ENCODE results near the gene MAP2K5.

MAP2K5 gene

DNA sequence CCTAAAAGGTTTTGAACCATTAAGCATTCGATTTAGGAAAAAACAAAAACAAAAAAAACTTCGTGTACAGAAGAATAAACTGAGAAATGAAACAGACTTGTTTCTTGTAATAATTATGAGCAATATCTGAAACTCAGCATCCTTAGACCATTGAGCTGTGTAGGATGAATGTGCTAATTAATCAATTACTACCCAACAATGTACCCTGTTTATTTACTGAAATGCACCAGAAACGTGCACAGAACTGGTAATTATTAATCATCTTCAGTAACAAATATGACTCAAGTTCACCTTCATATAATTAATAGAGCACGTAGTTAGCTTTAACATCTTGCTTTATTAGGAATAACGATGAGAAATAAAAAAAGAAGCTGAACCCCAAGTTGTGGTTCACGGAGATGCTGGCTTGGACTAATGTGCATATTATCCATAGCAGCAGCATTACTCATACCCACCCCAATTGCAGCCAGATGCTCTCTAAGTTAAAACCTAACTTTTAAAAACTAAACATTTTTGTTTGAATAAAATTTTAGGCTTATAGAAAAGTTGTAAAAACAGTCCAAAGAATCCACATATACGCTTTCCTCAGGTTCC is 31.8 kb upstream of the MAP2K5 start:
- TF ChIP-seq, protein P1, sequence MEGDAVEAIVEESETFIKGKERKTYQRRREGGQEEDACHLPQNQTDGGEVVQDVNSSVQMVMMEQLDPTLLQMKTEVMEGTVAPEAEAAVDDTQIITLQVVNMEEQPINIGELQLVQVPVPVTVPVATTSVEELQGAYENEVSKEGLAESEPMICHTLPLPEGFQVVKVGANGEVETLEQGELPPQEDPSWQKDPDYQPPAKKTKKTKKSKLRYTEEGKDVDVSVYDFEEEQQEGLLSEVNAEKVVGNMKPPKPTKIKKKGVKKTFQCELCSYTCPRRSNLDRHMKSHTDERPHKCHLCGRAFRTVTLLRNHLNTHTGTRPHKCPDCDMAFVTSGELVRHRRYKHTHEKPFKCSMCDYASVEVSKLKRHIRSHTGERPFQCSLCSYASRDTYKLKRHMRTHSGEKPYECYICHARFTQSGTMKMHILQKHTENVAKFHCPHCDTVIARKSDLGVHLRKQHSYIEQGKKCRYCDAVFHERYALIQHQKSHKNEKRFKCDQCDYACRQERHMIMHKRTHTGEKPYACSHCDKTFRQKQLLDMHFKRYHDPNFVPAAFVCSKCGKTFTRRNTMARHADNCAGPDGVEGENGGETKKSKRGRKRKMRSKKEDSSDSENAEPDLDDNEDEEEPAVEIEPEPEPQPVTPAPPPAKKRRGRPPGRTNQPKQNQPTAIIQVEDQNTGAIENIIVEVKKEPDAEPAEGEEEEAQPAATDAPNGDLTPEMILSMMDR (IDR thresholded peaks at IDR 0.05; ENCODE audit: low read depth, low read length) = no peak
- H3K27me3 ChIP-seq (ENCODE audit: insufficient read depth, low read depth, severe bottlenecking) = no peaks in the 10 kb centered on the region
- H3K9me3 ChIP-seq (ENCODE audit: severe bottlenecking) = no peaks in the 10 kb centered on the region
- no peak overlapping the region for H3K4me3 ChIP-seq (ENCODE audit: low read depth, low read length)
- no peak overlapping the region for H3K27ac ChIP-seq
- no peaks in the 10 kb centered on the region for H3K36me3 ChIP-seq
- no peak for DNase-seq

DNA sequence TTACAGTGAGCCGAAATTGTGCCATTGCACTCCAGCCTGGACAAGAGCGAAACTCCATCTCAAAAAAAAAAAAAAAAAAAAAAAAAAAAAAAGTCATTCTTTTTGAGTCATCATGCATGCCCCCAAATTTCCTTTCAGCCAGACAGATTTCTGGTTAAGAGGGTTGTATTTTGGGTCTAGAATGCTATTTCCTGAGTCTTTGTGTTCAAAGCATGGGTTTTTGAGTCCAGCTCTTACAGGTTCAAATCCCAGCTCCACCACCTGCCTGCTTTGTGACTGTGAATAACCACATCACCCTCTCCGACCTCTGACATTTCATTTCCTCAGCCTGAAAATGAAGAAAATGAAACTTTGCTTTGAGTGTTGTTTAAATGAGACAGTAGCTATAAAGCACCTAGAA is 30.9 kb upstream of the MAP2K5 start:
- Histone ChIP-seq H3K4me3 (ENCODE audit: low read depth, low read length) (no peak overlapping the region), H3K27ac (no peak overlapping the region), H3K36me3 (no peaks in the 10 kb centered on the region), H3K9me3 (ENCODE audit: severe bottlenecking) (no peaks in the 10 kb centered on the region), H3K27me3 (ENCODE audit: insufficient read depth, low read depth, severe bottlenecking) (no peaks in the 10 kb centered on the region)
- DNase-seq = no peak
- TF ChIP-seq, protein P1 (IDR thresholded peaks at IDR 0.05; ENCODE audit: low read depth, low read length) = no peak

DNA sequence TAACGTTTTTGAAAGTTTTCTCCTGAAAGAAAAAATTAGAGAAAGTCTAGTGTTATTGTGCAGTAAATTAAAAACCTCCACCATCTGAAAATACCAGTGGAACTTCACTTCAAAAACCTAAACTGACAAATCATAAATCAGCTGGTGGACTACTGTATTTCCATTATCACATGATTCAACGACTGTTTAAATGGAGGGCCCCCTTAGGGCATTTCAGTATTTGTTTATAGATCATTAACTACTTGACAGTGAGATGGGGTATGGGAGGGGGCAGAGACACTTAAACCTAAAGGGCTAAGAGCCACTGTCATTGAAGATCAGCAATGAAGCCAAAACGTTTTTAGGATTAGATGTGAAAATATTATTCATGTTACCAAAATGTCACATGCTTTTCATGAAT is 30.4 kb upstream of the MAP2K5 start:
- H3K4me3 ChIP-seq (ENCODE audit: low read depth, low read length) = no peak overlapping the region
- H3K27me3 ChIP-seq (ENCODE audit: insufficient read depth, low read depth, severe bottlenecking) = no peaks in the 10 kb centered on the region
- H3K9me3 ChIP-seq (ENCODE audit: severe bottlenecking) = no peaks in the 10 kb centered on the region
- H3K36me3 ChIP-seq = no peaks in the 10 kb centered on the region
- TF ChIP-seq, protein P1 (IDR thresholded peaks at IDR 0.05; ENCODE audit: low read depth, low read length) = no peak
- DNase-seq = no peak
- no peak overlapping the region for H3K27ac ChIP-seq

DNA sequence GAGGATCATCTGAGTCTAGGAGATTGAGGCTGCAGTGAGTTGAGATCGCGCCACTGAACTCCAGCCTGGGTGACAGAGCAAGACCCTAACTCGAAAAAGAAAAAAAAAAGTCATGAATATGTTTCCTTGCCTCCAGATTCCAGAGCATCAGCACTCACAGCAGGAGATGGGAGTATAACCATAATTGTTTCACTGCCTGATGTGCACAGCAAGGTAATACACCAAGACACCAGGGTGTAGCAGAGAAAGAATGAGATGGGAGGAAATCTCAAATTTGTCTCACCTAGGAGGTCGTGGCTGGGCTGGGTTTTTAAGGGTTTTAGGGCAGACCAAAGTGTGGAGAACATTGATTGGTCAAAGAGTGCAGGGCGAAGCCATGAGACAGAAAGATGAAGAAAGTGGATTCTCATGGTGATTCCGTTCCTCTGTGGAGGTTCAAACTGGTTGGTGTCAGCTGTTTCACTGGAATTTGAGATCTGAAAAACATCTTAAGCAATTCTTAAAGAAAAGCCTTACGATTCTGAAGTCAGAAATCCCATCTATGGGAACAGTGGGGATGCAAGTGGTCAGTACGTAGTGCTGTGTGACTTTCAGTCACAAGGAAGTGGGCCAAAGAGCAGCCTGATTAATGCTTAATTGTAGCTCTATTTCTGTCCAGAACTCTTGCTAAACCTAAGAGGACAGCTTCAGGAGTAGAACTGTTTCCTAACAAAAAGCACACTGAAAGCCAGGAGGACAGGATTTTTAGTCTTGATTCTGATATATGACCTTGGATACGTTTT is 29.4 kb upstream of the MAP2K5 start:
- H3K36me3 ChIP-seq = no peaks in the 10 kb centered on the region
- TF ChIP-seq, protein P1 (IDR thresholded peaks at IDR 0.05; ENCODE audit: low read depth, low read length) = no peak
- no peaks in the 10 kb centered on the region for H3K27me3 ChIP-seq (ENCODE audit: insufficient read depth, low read depth, severe bottlenecking)
- no peak overlapping the region for H3K27ac ChIP-seq
- H3K9me3 ChIP-seq (ENCODE audit: severe bottlenecking) = no peaks in the 10 kb centered on the region
- DNase-seq = no peak
- H3K4me3 ChIP-seq (ENCODE audit: low read depth, low read length) = no peak overlapping the region

DNA sequence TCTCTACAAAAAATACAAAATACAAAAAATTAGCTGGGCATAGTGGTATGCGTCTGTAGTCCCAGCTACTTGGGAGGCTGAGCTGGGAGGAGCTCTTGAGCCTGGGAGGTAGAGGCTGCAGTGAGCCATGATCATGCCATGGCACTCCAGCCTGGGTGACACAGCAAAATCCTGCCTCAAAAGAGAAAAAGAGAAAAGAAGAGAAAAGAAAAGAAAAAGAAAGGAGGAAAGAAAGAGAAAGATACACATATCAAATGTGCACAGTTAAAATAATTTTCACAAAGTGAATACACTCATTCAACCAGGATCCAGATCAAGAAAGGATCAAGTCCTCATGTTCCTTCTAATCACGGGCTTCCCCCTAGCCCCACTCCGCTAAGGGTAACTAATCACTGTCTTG is 27.4 kb upstream of the MAP2K5 start:
- H3K9me3 ChIP-seq (ENCODE audit: severe bottlenecking) = no peaks in the 10 kb centered on the region
- no peak overlapping the region for H3K27ac ChIP-seq
- no peaks in the 10 kb centered on the region for H3K27me3 ChIP-seq (ENCODE audit: insufficient read depth, low read depth, severe bottlenecking)
- TF ChIP-seq, protein P1 (IDR thresholded peaks at IDR 0.05; ENCODE audit: low read depth, low read length) = no peak
- H3K4me3 ChIP-seq (ENCODE audit: low read depth, low read length) = no peak overlapping the region
- DNase-seq = no peak
- H3K36me3 ChIP-seq = no peaks in the 10 kb centered on the region
